ENCODE results near the gene STT3B.

The STT3B gene

GRCh38 chr3:31552103-31552502, 19.4 kb downstream of the STT3B start:
- no peak for DNase-seq (ENCODE audit: low read depth in 2 of 2)

GRCh38 chr3:31553258-31553657, 20.5 kb downstream of the STT3B start:
- no peak for DNase-seq (ENCODE audit: low read depth in 2 of 2)

GRCh38 chr3:31555204-31555603, 22.5 kb downstream of the STT3B start:
- DNase-seq (ENCODE audit: low read depth in 2 of 2) = no peak

- DNase-seq (ENCODE audit: low read depth in 2 of 2) = no peak
Measured at GRCh38 chr3:31559872-31560534, 27.3 kb downstream of the STT3B start.

GRCh38 chr3:31561891-31562290, 29.2 kb downstream of the STT3B start:
- DNase-seq (ENCODE audit: low read depth in 2 of 2) = no peak

- no peak for DNase-seq (ENCODE audit: low read depth in 2 of 2)
Measured at GRCh38 chr3:31562525-31562924, 29.8 kb downstream of the STT3B start.

GRCh38 chr3:31565288-31565687, 32.6 kb downstream of the STT3B start:
- no peak for DNase-seq (ENCODE audit: low read depth in 2 of 2)

GRCh38 chr3:31567036-31567435, 34.3 kb downstream of the STT3B start:
- no peak for DNase-seq (ENCODE audit: low read depth in 2 of 2)

GRCh38 chr3:31568649-31569048, 35.9 kb downstream of the STT3B start:
- DNase-seq (ENCODE audit: low read depth in 2 of 2) = no peak

GRCh38 chr3:31571325-31571724, 38.6 kb downstream of the STT3B start:
- no peak for DNase-seq (ENCODE audit: low read depth in 2 of 2)

- DNase-seq (ENCODE audit: low read depth in 2 of 2) = no peak
Measured at GRCh38 chr3:31572236-31573004, 39.7 kb downstream of the STT3B start.

- no peak for DNase-seq (ENCODE audit: low read depth in 2 of 2)
Measured at GRCh38 chr3:31573036-31573779, 40.5 kb downstream of the STT3B start.

- no peak for DNase-seq (ENCODE audit: low read depth in 2 of 2)
Measured at GRCh38 chr3:31575448-31575847, 42.7 kb downstream of the STT3B start.

- no peak for DNase-seq (ENCODE audit: low read depth in 2 of 2)
Measured at GRCh38 chr3:31576521-31576920, 43.8 kb downstream of the STT3B start.

GRCh38 chr3:31577232-31577631, 44.5 kb downstream of the STT3B start:
- no peak for DNase-seq (ENCODE audit: low read depth in 2 of 2)

GRCh38 chr3:31579828-31580227, 47.1 kb downstream of the STT3B start:
- DNase-seq (ENCODE audit: low read depth in 2 of 2) = no peak

GRCh38 chr3:31580645-31581044, 47.9 kb downstream of the STT3B start:
- no peak for DNase-seq (ENCODE audit: low read depth in 2 of 2)

GRCh38 chr3:31581660-31582059, 48.9 kb downstream of the STT3B start:
- no peak for DNase-seq (ENCODE audit: low read depth in 2 of 2)

- no peak for DNase-seq (ENCODE audit: low read depth in 2 of 2)
Measured at GRCh38 chr3:31589228-31589627, 56.5 kb downstream of the STT3B start.

- DNase-seq (ENCODE audit: low read depth in 2 of 2) = no peak
Measured at GRCh38 chr3:31590650-31591049, 57.9 kb downstream of the STT3B start.

GRCh38 chr3:31592764-31593163, 60.0 kb downstream of the STT3B start:
- no peak for DNase-seq (ENCODE audit: low read depth in 2 of 2)

- no peak for DNase-seq (ENCODE audit: low read depth in 2 of 2)
Measured at GRCh38 chr3:31596176-31596575, 63.5 kb downstream of the STT3B start.

- no peak for DNase-seq (ENCODE audit: low read depth in 2 of 2)
Measured at GRCh38 chr3:31600431-31600830, 67.7 kb downstream of the STT3B start.
